SU-DHL-6 (cell line): ENCODE measurements around the gene CFAP92.

Experiments used
- EZH2phosphoT487 ChIP-seq: fragments of 200-600 bp; sonication (generic), shearing (Covaris generic); conservative IDR thresholded peaks from 2 replicates; pipeline ENCODE4 v1.6.1; 2018; ENCODE audit warnings: mild to moderate bottlenecking, antibody characterized with exemption, low read length, moderate library complexity, mixed read lengths
- TF ChIP-seq, protein P1 (sequence below): fragments of 200-600 bp; sonication (generic); IDR thresholded peaks from one replicate; pipeline ENCODE4 v1.5.1; 2017; ENCODE audit warnings: antibody characterized with exemption, mild to moderate bottlenecking, low read length, moderate library complexity; ENCODE audit not compliant: insufficient read depth, poor library complexity, severe bottlenecking

DNA sequence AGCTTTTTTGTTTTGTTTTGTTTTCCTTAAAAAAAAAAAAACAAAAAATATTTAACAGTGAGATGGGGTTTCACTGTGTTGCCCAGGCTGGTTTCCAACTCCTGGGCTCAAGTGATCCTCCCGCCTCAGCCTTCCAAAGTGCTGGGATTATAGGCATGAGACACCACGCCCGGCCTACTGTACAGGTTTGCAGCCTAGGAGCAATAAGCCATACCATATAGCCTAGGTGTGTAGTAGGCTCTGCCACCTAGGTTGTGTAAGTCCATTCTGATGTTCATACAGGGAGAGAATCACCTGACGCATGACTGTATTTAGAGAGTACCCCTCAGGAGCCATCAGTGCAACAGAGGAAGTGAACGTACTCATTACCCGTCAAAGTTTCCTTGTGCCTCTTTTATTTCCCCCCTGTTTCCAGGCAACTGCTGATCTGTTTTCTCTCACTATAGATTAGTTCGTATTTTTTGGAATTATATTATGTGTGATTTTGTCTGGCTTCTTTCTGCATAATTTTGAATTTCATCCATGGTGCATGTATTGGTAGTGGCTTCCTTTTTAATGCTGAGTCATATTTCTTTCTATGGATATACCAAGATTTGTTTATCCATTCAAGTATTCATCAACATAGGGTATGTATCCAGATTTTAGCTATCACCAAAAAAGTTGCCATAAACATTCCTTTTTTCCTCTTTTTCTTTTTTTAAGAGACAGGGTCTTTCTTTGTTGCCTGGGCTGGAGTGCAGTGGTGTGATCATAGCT, 104.6 kb downstream of the CFAP92 start:
- TF ChIP-seq, protein P1, sequence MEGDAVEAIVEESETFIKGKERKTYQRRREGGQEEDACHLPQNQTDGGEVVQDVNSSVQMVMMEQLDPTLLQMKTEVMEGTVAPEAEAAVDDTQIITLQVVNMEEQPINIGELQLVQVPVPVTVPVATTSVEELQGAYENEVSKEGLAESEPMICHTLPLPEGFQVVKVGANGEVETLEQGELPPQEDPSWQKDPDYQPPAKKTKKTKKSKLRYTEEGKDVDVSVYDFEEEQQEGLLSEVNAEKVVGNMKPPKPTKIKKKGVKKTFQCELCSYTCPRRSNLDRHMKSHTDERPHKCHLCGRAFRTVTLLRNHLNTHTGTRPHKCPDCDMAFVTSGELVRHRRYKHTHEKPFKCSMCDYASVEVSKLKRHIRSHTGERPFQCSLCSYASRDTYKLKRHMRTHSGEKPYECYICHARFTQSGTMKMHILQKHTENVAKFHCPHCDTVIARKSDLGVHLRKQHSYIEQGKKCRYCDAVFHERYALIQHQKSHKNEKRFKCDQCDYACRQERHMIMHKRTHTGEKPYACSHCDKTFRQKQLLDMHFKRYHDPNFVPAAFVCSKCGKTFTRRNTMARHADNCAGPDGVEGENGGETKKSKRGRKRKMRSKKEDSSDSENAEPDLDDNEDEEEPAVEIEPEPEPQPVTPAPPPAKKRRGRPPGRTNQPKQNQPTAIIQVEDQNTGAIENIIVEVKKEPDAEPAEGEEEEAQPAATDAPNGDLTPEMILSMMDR = no peak
- TF ChIP-seq EZH2phosphoT487 = no peak
